Neural progenitor cell (in vitro differentiated cells): ENCODE data around the gene ATAD2B. TPM values are rescaled to one million over a fixed set of nuclear protein-coding genes. Genes with fewer than 3 reads are reported as not detected.

ENCODE experiments used
- DNase-seq: peaks from one replicate; pipeline ENCODE4 v3.0.0-alpha.2; 2016; ENCODE audit warnings: low spot score
- H2AFZ ChIP-seq: fragments of 200-600 bp; sonication (generic); replicated peaks from 2 replicates; pipeline ENCODE4 v1.6.1; 2016; ENCODE audit warnings: antibody characterized with exemption
- H3F3A ChIP-seq: fragments of 200-600 bp; sonication (generic); 2 replicates; pipeline ENCODE4 v1.6.1; 2016; ENCODE audit warnings: antibody characterized with exemption, low read depth
- H3K27ac ChIP-seq: fragments of 200-600 bp; sonication (generic); 2 replicates; pipeline ENCODE4 v1.5.1; 2016; ENCODE audit warnings: mild to moderate bottlenecking
- H3K27me3 ChIP-seq: fragments of 200-600 bp; sonication (generic); 2 replicates; pipeline ENCODE4 v1.6.1; 2016; ENCODE audit warnings: mild to moderate bottlenecking, moderate library complexity
- H3K36me3 ChIP-seq: fragments of 200-600 bp; sonication (generic); 2 replicates; pipeline ENCODE4 v1.5.1; 2016
- H3K4me1 ChIP-seq: fragments of 200-600 bp; sonication (generic); 2 replicates; pipeline ENCODE4 v1.6.1; 2016; ENCODE audit warnings: mixed run types
- H3K4me2 ChIP-seq: fragments of 200-600 bp; sonication (generic); 2 replicates; pipeline ENCODE4 v1.6.1; 2016
- H3K4me3 ChIP-seq: fragments of 200-600 bp; sonication (generic); 2 replicates; pipeline ENCODE4 v1.5.1; 2016
- H3K79me2 ChIP-seq: fragments of 200-600 bp; sonication (generic); 2 replicates; pipeline ENCODE4 v1.6.1; 2016; ENCODE audit warnings: low read depth
- H3K9ac ChIP-seq: fragments of 200-600 bp; sonication (generic); 2 replicates; pipeline ENCODE4 v1.6.1; 2016
- H3K9me3 ChIP-seq: fragments of 200-600 bp; sonication (generic); 2 replicates; pipeline ENCODE4 v1.5.1; 2016; ENCODE audit warnings: low read depth
- H4K20me1 ChIP-seq: fragments of 200-600 bp; sonication (generic); 2 replicates; pipeline ENCODE4 v1.6.1; 2016; ENCODE audit warnings: low read depth
- H3K27ac Mint-ChIP-seq: 3 replicates; pipeline ENCODE4 v1.8.0; 2021; ENCODE audit warnings: mixed read lengths
- H3K27me3 Mint-ChIP-seq: 2 replicates; pipeline ENCODE4 v1.8.0; 2022; ENCODE audit warnings: low read depth, mild to moderate bottlenecking, inconsistent platforms, moderate library complexity, mixed read lengths; ENCODE audit not compliant: insufficient read depth
- H3K36me3 Mint-ChIP-seq: 3 replicates; pipeline ENCODE4 v1.8.0; 2021; ENCODE audit warnings: mixed read lengths
- H3K4me1 Mint-ChIP-seq: 3 replicates; pipeline ENCODE4 v1.8.0; 2021; ENCODE audit warnings: mixed read lengths
- H3K4me3 Mint-ChIP-seq: 3 replicates; pipeline ENCODE4 v1.8.0; 2021; ENCODE audit warnings: mild to moderate bottlenecking, moderate library complexity, mixed read lengths
- H3K9me3 Mint-ChIP-seq: 3 replicates; pipeline ENCODE4 v1.8.0; 2020; ENCODE audit warnings: mixed read lengths
- CTCF ChIP-seq: fragments of 200-600 bp; sonication (generic); IDR thresholded peaks from 2 replicates; pipeline ENCODE4 v1.5.1; 2017; ENCODE audit warnings: antibody characterized with exemption, mild to moderate bottlenecking
- EZH2 ChIP-seq: fragments of 200-600 bp; sonication (generic); IDR thresholded peaks from 2 replicates; pipeline ENCODE4 v1.6.1; 2017; ENCODE audit warnings: antibody characterized with exemption, mild to moderate bottlenecking, moderate library complexity
- EZH2phosphoT487 ChIP-seq: fragments of 200-600 bp; sonication (generic); IDR thresholded peaks from 2 replicates; pipeline ENCODE4 v1.6.1; 2017; ENCODE audit warnings: antibody characterized with exemption
- total RNA-seq: library from RNA; depleted of rRNA; stranded (reverse); fragments of >200 nt; gene quantifications from 2 replicates; pipeline ENCODE4 v1.2.3, GENCODE V29; 2015; ENCODE audit warnings: low replicate concordance

ATAD2B gene
- total RNA-seq, 1 donor from 2014 or later = 38.7 TPM

GRCh38 chr2:23926290-23926749, 603 bp downstream of the ATAD2B start:
- H3K9me3 Mint-ChIP-seq = no peaks in the 10 kb centered on the region
- H3K4me3 Mint-ChIP-seq = peak overlapping the region; percentile 99

DNA sequence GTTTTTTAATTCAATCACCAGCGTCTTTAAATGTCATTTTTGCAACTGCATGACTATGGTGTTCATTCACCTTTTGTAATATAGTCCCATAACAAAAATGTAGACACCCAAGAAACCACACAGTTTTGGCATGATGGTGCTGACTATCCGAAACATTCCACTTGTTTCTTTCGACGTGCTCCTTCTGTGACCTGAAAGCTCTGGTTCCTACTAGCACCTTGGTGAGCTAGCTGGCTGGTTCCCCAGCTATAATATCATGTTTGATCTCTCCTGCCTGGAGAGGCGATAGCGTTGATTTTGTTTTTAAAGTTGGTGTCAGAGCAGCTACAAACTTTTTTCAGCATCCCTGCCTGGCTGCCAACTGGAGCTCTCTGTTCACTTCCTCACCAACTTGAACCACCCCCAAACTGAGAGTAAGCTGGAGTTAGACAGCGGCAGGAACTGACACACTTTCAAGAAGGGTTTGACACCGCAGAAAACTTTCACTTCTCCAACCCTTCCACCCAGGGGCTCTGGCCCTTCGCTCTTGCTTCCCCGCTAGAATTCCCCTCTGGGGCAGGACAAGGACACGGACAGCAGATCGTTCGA, 1.1 kb downstream of the ATAD2B start:
- Histone ChIP-seq H2AFZ (peak overlapping the region; percentile 93), H3K4me3 (peak overlapping the region; percentile 94), H3K79me2 (peaks cover 86% of the 10 kb centered on the region), H3K9ac (peak overlapping the region; percentile 95), H3K27me3 (no peaks in the 10 kb centered on the region), H4K20me1 (peaks cover 9% of the 10 kb centered on the region), H3K9me3 (no peaks in the 10 kb centered on the region), H3K4me1 (peaks cover 17% of the 10 kb centered on the region), H3K36me3 (no peaks in the 10 kb centered on the region), H3K4me2 (peak overlapping the region; percentile 82), H3K27ac (peak overlapping the region; percentile 78), H3F3A (peaks cover 18% of the 10 kb centered on the region)
- Mint-ChIP-seq H3K36me3 (peaks cover 3% of the 10 kb centered on the region), H3K27me3 (no peaks in the 10 kb centered on the region), H3K27ac (peak overlapping the region; percentile 98), H3K4me1 (peaks cover 22% of the 10 kb centered on the region), H3K9me3 (no peaks in the 10 kb centered on the region), H3K4me3 (peak overlapping the region; percentile 99)
- TF ChIP-seq EZH2phosphoT487 = no peak
- no peak for TF ChIP-seq EZH2
- TF ChIP-seq CTCF = no peak
- no peak for DNase-seq

More at GRCh38 chr2:23926290-23926749, 603 bp downstream of the ATAD2B start:
- H3K36me3 ChIP-seq = no peaks in the 10 kb centered on the region
- no peaks in the 10 kb centered on the region for H3K27me3 ChIP-seq
- peaks cover 17% of the 10 kb centered on the region for H3K4me1 ChIP-seq
- H3K4me1 Mint-ChIP-seq = peaks cover 22% of the 10 kb centered on the region
- no peaks in the 10 kb centered on the region for H3K27me3 Mint-ChIP-seq
- TF ChIP-seq CTCF (no peak), EZH2phosphoT487 (no peak), EZH2 (no peak)
- peak overlapping the region; percentile 82 for H3K4me2 ChIP-seq
- H3K9me3 ChIP-seq = no peaks in the 10 kb centered on the region
- H4K20me1 ChIP-seq = peaks cover 9% of the 10 kb centered on the region
- peak overlapping the region; percentile 98 for H3K27ac Mint-ChIP-seq
- H3K4me3 ChIP-seq = peak overlapping the region; percentile 94
- peaks cover 80% of the 10 kb centered on the region for H3K79me2 ChIP-seq
- H3K27ac ChIP-seq = peak overlapping the region; percentile 78
- peaks cover 18% of the 10 kb centered on the region for H3F3A ChIP-seq
- peak; percentile 74 for DNase-seq
- H3K36me3 Mint-ChIP-seq = peaks cover 3% of the 10 kb centered on the region
- H3K9ac ChIP-seq = peak overlapping the region; percentile 95
- peak overlapping the region; percentile 93 for H2AFZ ChIP-seq

- Histone ChIP-seq H3K79me2 (peaks cover 89% of the 10 kb centered on the region), H3F3A (peaks cover 18% of the 10 kb centered on the region), H3K36me3 (no peaks in the 10 kb centered on the region), H3K9me3 (no peaks in the 10 kb centered on the region), H3K27ac (no peak overlapping the region), H3K4me3 (peak overlapping the region; percentile 94), H4K20me1 (peaks cover 14% of the 10 kb centered on the region), H3K9ac (no peak overlapping the region), H2AFZ (no peak overlapping the region), H3K4me2 (peak overlapping the region; percentile 82), H3K4me1 (peaks cover 17% of the 10 kb centered on the region), H3K27me3 (no peaks in the 10 kb centered on the region)
- Mint-ChIP-seq H3K36me3 (peaks cover 2% of the 10 kb centered on the region), H3K27ac (no peak overlapping the region), H3K4me1 (peaks cover 22% of the 10 kb centered on the region), H3K9me3 (no peaks in the 10 kb centered on the region), H3K27me3 (no peaks in the 10 kb centered on the region), H3K4me3 (peak overlapping the region; percentile 99)
- DNase-seq = no peak
- TF ChIP-seq EZH2phosphoT487 (no peak), CTCF (no peak), EZH2 (no peak)
These were observed 2.1 kb downstream of the ATAD2B start for GRCh38 chr2:23924589-23925359.
